T-helper 1 cell treated with Interleukin-12 subunit alpha and Interleukin-12 subunit beta and Interleukin-4 antibody, amounts not matched to agents 30 ng/mL and 1 ng/mL, for 36 hours (primary cell): ENCODE results near the gene SOX8. TPM values are rescaled to one million over a fixed set of nuclear protein-coding genes. Genes with fewer than 3 reads are reported as not detected.

ENCODE experiments used
- intact Hi-C: fragments of 100-400 bp; cut with micrococcal nuclease; formaldehyde crosslinking; loops from one replicate; pipeline ENCODE4 v1.15.1; 2024
- total RNA-seq: library from RNA; stranded (reverse); gene quantifications from 2 replicates; pipeline ENCODE4 v1.2.3, GENCODE V29; 2022

Gene SOX8
- total RNA-seq, 1 donor from 2014 or later = 0.17 TPM

GRCh38 chr16:986411-986810 lies 4.8 kb downstream of the SOX8 start:
- intact Hi-C loops = no loop called here

- intact Hi-C loops = no loop called here
These were observed 5.5 kb downstream of the SOX8 start for GRCh38 chr16:986925-987582.

GRCh38 chr16:987906-988305 lies 6.3 kb downstream of the SOX8 start:
- intact Hi-C loops = no loop called here

GRCh38 chr16:988471-989353 lies 7.1 kb downstream of the SOX8 start:
- intact Hi-C loops = no loop called here

- intact Hi-C loops = no loop called here
These were observed 7.8 kb downstream of the SOX8 start for GRCh38 chr16:989354-989814.

GRCh38 chr16:990516-991291 lies 9.1 kb downstream of the SOX8 start:
- intact Hi-C loops = no loop called here

GRCh38 chr16:991345-991744 lies 9.8 kb downstream of the SOX8 start:
- intact Hi-C loops = no loop called here

- intact Hi-C loops = no loop called here
These were observed 10.2 kb downstream of the SOX8 start for GRCh38 chr16:991773-992172.

GRCh38 chr16:993731-994130 lies 12.2 kb downstream of the SOX8 start:
- intact Hi-C loops = no loop called here

- intact Hi-C loops = no loop called here
These were observed 13.5 kb downstream of the SOX8 start for GRCh38 chr16:995087-995486.

- intact Hi-C loops = no loop called here
These were observed 14.2 kb downstream of the SOX8 start for GRCh38 chr16:995783-996182.

- intact Hi-C loops = no loop called here
These were observed 15.1 kb downstream of the SOX8 start for GRCh38 chr16:996681-997080.

- intact Hi-C loops = no loop called here
These were observed 16.0 kb downstream of the SOX8 start for GRCh38 chr16:997440-998051.

GRCh38 chr16:998211-998610 lies 16.6 kb downstream of the SOX8 start:
- intact Hi-C loops = no loop called here

GRCh38 chr16:998615-999014 lies 17.0 kb downstream of the SOX8 start:
- intact Hi-C loops = no loop called here

GRCh38 chr16:999677-1000076 lies 18.1 kb downstream of the SOX8 start:
- intact Hi-C loops = no loop called here

- intact Hi-C loops = no loop called here
These were observed 19.0 kb downstream of the SOX8 start for GRCh38 chr16:1000608-1001007.

GRCh38 chr16:1001096-1001495 lies 19.5 kb downstream of the SOX8 start:
- intact Hi-C loops = no loop called here

GRCh38 chr16:1002399-1003166 lies 21.0 kb downstream of the SOX8 start:
- intact Hi-C loops = no loop called here
